Suprapubic skin (tissue), 4 donors: ENCODE results near the gene WDR1. TPM values are rescaled to one million over a fixed set of nuclear protein-coding genes. Genes with fewer than 3 reads are reported as not detected.
A peak's percentile ranks its signal among the peaks of the same experiment; 100 is the strongest.

ENCODE experiments used
- DNase-seq, 2 donors: peaks; one replicate each; pipeline ENCODE4 v3.0.0-alpha.2; 2019; ENCODE audit warnings: low spot score in 2 of 2
- H3K27ac ChIP-seq: fragments of 200-600 bp; sonication (generic); one replicate; pipeline ENCODE4 v1.5.1; 2019
- H3K27me3 ChIP-seq: fragments of 200-600 bp; sonication (generic); one replicate; pipeline ENCODE4 v1.5.1; 2019
- H3K36me3 ChIP-seq: fragments of 200-600 bp; sonication (generic); one replicate; pipeline ENCODE4 v1.5.1; 2019
- H3K4me1 ChIP-seq: fragments of 200-600 bp; sonication (generic); one replicate; pipeline ENCODE4 v1.5.1; 2019
- H3K4me3 ChIP-seq: fragments of 200-600 bp; sonication (generic); one replicate; pipeline ENCODE4 v1.5.1; 2019; ENCODE audit warnings: mild to moderate bottlenecking
- H3K9me3 ChIP-seq: fragments of 200-600 bp; sonication (generic); one replicate; pipeline ENCODE4 v1.5.1; 2019
- CTCF ChIP-seq, 2 donors: fragments of 200-600 bp in 1 of 2; fragments of 450-650 bp in 1 of 2; sonication (generic) in 1 of 2; IDR thresholded peaks; one replicate each; pipeline ENCODE4 v1.5.1; 2016 to 2019; ENCODE audit warnings: antibody characterized with exemption in 2 of 2, mild to moderate bottlenecking in 1 of 2, moderate library complexity in 1 of 2
- EP300 ChIP-seq: sonication (generic); formaldehyde crosslinking; IDR thresholded peaks from one replicate; pipeline ENCODE4 v1.6.1; 2017; ENCODE audit warnings: antibody characterized with exemption
- POLR2A ChIP-seq, 2 donors: fragments of 450-650 bp; IDR thresholded peaks; one replicate each; pipeline ENCODE4 v1.6.1; 2017; ENCODE audit warnings: antibody characterized with exemption in 2 of 2, mild to moderate bottlenecking in 2 of 2, moderate library complexity in 2 of 2
- POLR2AphosphoS5 ChIP-seq, 3 donors: sonication (generic); formaldehyde crosslinking; IDR thresholded peaks; one replicate each; pipeline ENCODE4 v1.6.1; 2017; ENCODE audit warnings: antibody characterized with exemption in 3 of 3
- WGBS: methylation state at CpG from one replicate; pipeline ENCODE4 v1.1.5; 2018; 5-methylcytosine and 5-hydroxymethylcytosine counted together
- total RNA-seq, 4 donors: library from RNA; depleted of rRNA; stranded (reverse); fragments of >200 nt; gene quantifications; one replicate each; pipeline ENCODE4 v1.1.0, GENCODE V29; 2016

WDR1 gene
- 100 to 1,000 TPM; 113 to 126 (median 117) TPM for total RNA-seq

GRCh38 chr4:10116569-10117358, at the start of gene WDR1:
WDR1 (minus strand) TSS chr4:10116799; CDS start chr4:10116666, 133 bp downstream.
- no peaks in the 10 kb centered on the region for H3K27me3 ChIP-seq
- H3K4me3 ChIP-seq, result peak within 1 kb of the TSS; percentile 79
- H3K9me3 ChIP-seq, result no peaks in the 10 kb centered on the region
- H3K36me3 ChIP-seq, result peaks cover 31% of the 10 kb centered on the region
- peak; percentile 97 to 98 for DNase-seq
- H3K27ac ChIP-seq, result peak within 1 kb of the TSS; percentile 98
- WGBS, result 0% methylated on average over 18 of the region's 97 CpGs
- TF ChIP-seq CTCF (IDR thresholded peaks at IDR 0.05) (no peak), POLR2AphosphoS5 (IDR thresholded peaks at IDR 0.05) (peak in 2 of 3 donors; percentile 17 to 47), POLR2A (IDR thresholded peaks at IDR 0.05) (peak; percentile 83 to 87), EP300 (no peak)
- peaks cover 47% of the 10 kb centered on the region for H3K4me1 ChIP-seq

GRCh38 chr4:10164877-10165283, 48.3 kb upstream of the WDR1 start:
- Histone ChIP-seq H3K27ac (no peak overlapping the region), H3K4me1 (no peaks in the 10 kb centered on the region), H3K27me3 (peaks cover 3% of the 10 kb centered on the region), H3K4me3 (no peak overlapping the region), H3K36me3 (no peaks in the 10 kb centered on the region), H3K9me3 (no peaks in the 10 kb centered on the region)
- WGBS, result 41% methylated on average over 3 of the region's 3 CpGs
- TF ChIP-seq POLR2A (IDR thresholded peaks at IDR 0.05), result no peak
- TF ChIP-seq CTCF (IDR thresholded peaks at IDR 0.05), result peak; percentile 9 to 42
- no peak for DNase-seq

GRCh38 chr4:10163296-10163695, 46.7 kb upstream of the WDR1 start:
- no peak for DNase-seq
- WGBS, result 86% methylated on average over 1 of the region's 1 CpG
- peaks cover 3% of the 10 kb centered on the region for H3K27me3 ChIP-seq
- H3K4me3 ChIP-seq, result no peak overlapping the region
- no peak for TF ChIP-seq POLR2A (IDR thresholded peaks at IDR 0.05)
- TF ChIP-seq EP300, result no peak
- no peak for TF ChIP-seq POLR2AphosphoS5 (IDR thresholded peaks at IDR 0.05)
- no peak for TF ChIP-seq CTCF (IDR thresholded peaks at IDR 0.05)
- H3K36me3 ChIP-seq, result no peaks in the 10 kb centered on the region
- no peaks in the 10 kb centered on the region for H3K9me3 ChIP-seq
- no peak overlapping the region for H3K27ac ChIP-seq
- H3K4me1 ChIP-seq, result no peaks in the 10 kb centered on the region

- H3K4me1 ChIP-seq, result no peaks in the 10 kb centered on the region
- no peaks in the 10 kb centered on the region for H3K9me3 ChIP-seq
- no peak overlapping the region for H3K27ac ChIP-seq
- no peak for TF ChIP-seq POLR2A (IDR thresholded peaks at IDR 0.05)
- no peak for TF ChIP-seq EP300
- TF ChIP-seq CTCF (IDR thresholded peaks at IDR 0.05), result no peak
- no peak for TF ChIP-seq POLR2AphosphoS5 (IDR thresholded peaks at IDR 0.05)
- WGBS, result 88% methylated on average over 7 of the region's 7 CpGs
- DNase-seq, result no peak
- H3K27me3 ChIP-seq, result peaks cover 3% of the 10 kb centered on the region
- no peak overlapping the region for H3K4me3 ChIP-seq
- H3K36me3 ChIP-seq, result no peaks in the 10 kb centered on the region
These were observed 45.9 kb upstream of the WDR1 start for GRCh38 chr4:10162341-10163000.

GRCh38 chr4:10161840-10162239, 45.2 kb upstream of the WDR1 start:
- Histone ChIP-seq H3K27me3 (peaks cover 3% of the 10 kb centered on the region), H3K27ac (no peak overlapping the region), H3K4me3 (no peak overlapping the region), H3K9me3 (no peaks in the 10 kb centered on the region), H3K4me1 (no peaks in the 10 kb centered on the region), H3K36me3 (no peaks in the 10 kb centered on the region)
- DNase-seq, result no peak
- WGBS, result 91% methylated on average over 6 of the region's 6 CpGs
- no peak for TF ChIP-seq CTCF (IDR thresholded peaks at IDR 0.05)
- TF ChIP-seq POLR2A (IDR thresholded peaks at IDR 0.05), result no peak
- no peak for TF ChIP-seq POLR2AphosphoS5 (IDR thresholded peaks at IDR 0.05)
- no peak for TF ChIP-seq EP300
